ENCODE measurements around the gene SORCS2.

The SORCS2 gene

DNA sequence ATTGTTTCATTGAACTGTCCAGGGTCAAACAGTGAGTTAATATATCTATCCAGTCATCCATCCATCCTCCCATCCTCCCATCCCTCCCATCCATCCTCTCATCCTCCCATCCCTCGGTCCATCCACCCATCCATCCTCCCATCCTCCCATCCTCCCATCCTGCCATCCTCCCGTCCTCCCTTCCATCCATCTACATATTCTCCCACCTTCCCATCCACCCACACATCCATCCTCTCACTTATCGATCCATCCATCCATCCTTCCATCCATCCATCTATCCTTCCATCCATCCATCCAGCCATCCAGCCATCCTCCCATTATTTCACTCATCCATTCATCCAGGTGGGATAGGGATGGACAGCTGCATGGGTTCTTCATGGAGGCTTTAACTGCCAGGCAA, 277.8 kb downstream of the SORCS2 start:
- Histone ChIP-seq H3K4me2 (ENCODE audit: low read length) (no peak overlapping the region), H3K4me3 (ENCODE audit: low read length) (no peak overlapping the region)

GRCh38 chr4:7470522-7471128, 278.3 kb downstream of the SORCS2 start:
- H3K4me2 ChIP-seq (ENCODE audit: low read length), result no peak overlapping the region
- H3K36me3 ChIP-seq (ENCODE audit: control insufficient read depth, low read length), result no peaks in the 10 kb centered on the region
- no peaks in the 10 kb centered on the region for H3K27me3 ChIP-seq (ENCODE audit: control insufficient read depth, low read length)
- H3K4me3 ChIP-seq (ENCODE audit: low read length), result no peak overlapping the region
- H3K79me2 ChIP-seq (ENCODE audit: control insufficient read depth, low read length), result no peaks in the 10 kb centered on the region
- no peaks in the 10 kb centered on the region for H4K20me1 ChIP-seq (ENCODE audit: control insufficient read depth, insufficient read depth, low read depth, low read length)
- H3K4me1 ChIP-seq (ENCODE audit: control insufficient read depth, low read length), result peaks cover 4% of the 10 kb centered on the region; the same call in 1 of the 2 replicates
- no peak for TF ChIP-seq EZH2phosphoT487 (IDR thresholded peaks at IDR 0.05; ENCODE audit: borderline replicate concordance, low read length)
- no peak for TF ChIP-seq CTCF (IDR thresholded peaks at IDR 0.05; ENCODE audit: low read depth, low read length, poor library complexity, severe bottlenecking)
- H3K9me2 ChIP-seq (replicated peaks; ENCODE audit: control insufficient read depth, low read length), result no peaks in the 10 kb centered on the region
- no peaks in the 10 kb centered on the region for H3F3A ChIP-seq (ENCODE audit: control insufficient read depth, insufficient read depth)
- H3K9me3 ChIP-seq (ENCODE audit: control insufficient read depth, insufficient read depth, low read length), result peaks cover 5% of the 10 kb centered on the region
- no peak overlapping the region for H3K27ac ChIP-seq (ENCODE audit: low read depth, low read length)

More for the DNA sequence above, 277.8 kb downstream of the SORCS2 start:
- Histone ChIP-seq H3F3A (ENCODE audit: control insufficient read depth, insufficient read depth) (no peaks in the 10 kb centered on the region), H4K20me1 (ENCODE audit: control insufficient read depth, insufficient read depth, low read depth, low read length) (no peaks in the 10 kb centered on the region), H3K4me1 (ENCODE audit: control insufficient read depth, low read length) (peaks cover 4% of the 10 kb centered on the region; the same call in 1 of the 2 replicates), H3K9me2 (replicated peaks; ENCODE audit: control insufficient read depth, low read length) (no peaks in the 10 kb centered on the region), H3K27me3 (ENCODE audit: control insufficient read depth, low read length) (no peaks in the 10 kb centered on the region), H3K9me3 (ENCODE audit: control insufficient read depth, insufficient read depth, low read length) (peaks cover 5% of the 10 kb centered on the region), H3K36me3 (ENCODE audit: control insufficient read depth, low read length) (no peaks in the 10 kb centered on the region), H3K79me2 (ENCODE audit: control insufficient read depth, low read length) (no peaks in the 10 kb centered on the region), H3K27ac (ENCODE audit: low read depth, low read length) (no peak overlapping the region)
- TF ChIP-seq CTCF (IDR thresholded peaks at IDR 0.05; ENCODE audit: low read depth, low read length, poor library complexity, severe bottlenecking) (no peak), EZH2phosphoT487 (IDR thresholded peaks at IDR 0.05; ENCODE audit: borderline replicate concordance, low read length) (no peak)

- Histone ChIP-seq H3K4me1 (ENCODE audit: control insufficient read depth, low read length) (peaks cover 13% of the 10 kb centered on the region), H3K4me3 (ENCODE audit: low read length) (no peak overlapping the region), H3K4me2 (ENCODE audit: low read length) (no peak overlapping the region), H3K9me3 (ENCODE audit: control insufficient read depth, insufficient read depth, low read length) (no peaks in the 10 kb centered on the region), H3F3A (ENCODE audit: control insufficient read depth, insufficient read depth) (no peaks in the 10 kb centered on the region), H3K9me2 (replicated peaks; ENCODE audit: control insufficient read depth, low read length) (no peaks in the 10 kb centered on the region), H4K20me1 (ENCODE audit: control insufficient read depth, insufficient read depth, low read depth, low read length) (no peaks in the 10 kb centered on the region), H3K27me3 (ENCODE audit: control insufficient read depth, low read length) (no peaks in the 10 kb centered on the region), H3K79me2 (ENCODE audit: control insufficient read depth, low read length) (no peaks in the 10 kb centered on the region), H3K27ac (ENCODE audit: low read depth, low read length) (no peak overlapping the region), H3K36me3 (ENCODE audit: control insufficient read depth, low read length) (no peaks in the 10 kb centered on the region)
- TF ChIP-seq CTCF (IDR thresholded peaks at IDR 0.05; ENCODE audit: low read depth, low read length, poor library complexity, severe bottlenecking), result no peak
- no peak for TF ChIP-seq EZH2phosphoT487 (IDR thresholded peaks at IDR 0.05; ENCODE audit: borderline replicate concordance, low read length)
These were observed 280.2 kb downstream of the SORCS2 start for GRCh38 chr4:7472442-7473013.

Data from DOHH2 (cell line).